Placental pericyte (primary cell): Measurements from ENCODE around the gene ITGA5. TPM values are rescaled to one million over a fixed set of nuclear protein-coding genes. Genes with fewer than 3 reads are reported as not detected.

ENCODE experiments used
- total RNA-seq: library from RNA; depleted of rRNA; stranded (reverse); fragments of >200 nt; gene quantifications from 2 replicates; pipeline ENCODE4 v1.2.3, GENCODE V29; 2012

ITGA5 gene
- 298 and 790 TPM in 2 replicates for total RNA-seq

GRCh38 chr12:54419088-54419887 is at the start of gene ITGA5:
TSS of gene ITGA5 (minus strand) at chr12:54419266. CDS start at chr12:54419198, 68 bp downstream.

DNA sequence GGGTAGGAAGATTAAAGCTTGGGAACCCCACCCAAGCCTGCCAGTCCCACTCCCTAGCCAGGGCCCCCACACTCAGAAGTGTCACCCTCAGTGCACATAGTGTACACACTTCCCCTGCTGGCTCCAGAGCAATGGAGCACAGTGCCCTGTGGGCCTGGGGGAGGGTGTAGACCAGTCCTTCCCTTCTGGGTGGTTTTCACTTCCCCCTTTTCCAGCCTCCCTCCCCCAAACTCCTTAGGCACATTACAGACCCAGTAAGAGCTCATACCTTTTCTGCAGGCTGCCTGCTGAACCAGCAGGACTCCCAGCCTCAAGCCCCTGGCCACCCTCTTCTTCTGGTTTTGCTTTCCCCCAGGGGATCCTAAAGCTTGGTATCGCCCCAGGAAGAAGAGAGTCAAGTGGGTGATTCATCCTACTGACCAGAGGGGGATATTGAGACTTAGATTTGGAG is 34.5 kb downstream of the ITGA5 start, which contains the start of gene ZNF385A:
Gene ZNF385A (minus strand): TSS at position 143 of the 451 bp plus-strand sequence. CDS start 219 bp downstream, outside the sequence.

GRCh38 chr12:54364413-54364812 is 54.7 kb downstream of the ITGA5 start, which contains the start of gene GPR84:
TSS of gene GPR84 (minus strand) at chr12:54364486. CDS start at chr12:54363851, 635 bp downstream.

Other genes starting within 250 kb of the ITGA5 start
- 23.9 and 33.8 TPM in 2 replicates for gene SMUG1, start 230.3 kb downstream of the ITGA5 start, total RNA-seq
- gene CBX5, start 139.1 kb downstream of the ITGA5 start, total RNA-seq: 19.9 and 116 TPM in 2 replicates
- gene HNRNPA1, start 138.5 kb downstream of the ITGA5 start, total RNA-seq: 312 and 533 TPM in 2 replicates
- 0.44 TPM in 1 of 2 replicates, not detected in the other for gene NFE2, start 118.3 kb downstream of the ITGA5 start, total RNA-seq
- 143 and 149 TPM in 2 replicates for gene COPZ1, start 94.1 kb downstream of the ITGA5 start, total RNA-seq
- gene GPR84, start 54.8 kb downstream of the ITGA5 start, total RNA-seq: not detected in 2 replicates
- gene ZNF385A, start 34.5 kb downstream of the ITGA5 start, total RNA-seq: 1.1 and 1.3 TPM in 2 replicates
- gene GTSF1, start 54.3 kb upstream of the ITGA5 start, total RNA-seq: 8.1 and 13.5 TPM in 2 replicates
- 0.14 TPM in 1 of 2 replicates, not detected in the other for gene NCKAP1L, start 78.5 kb upstream of the ITGA5 start, total RNA-seq
- not detected in 2 replicates for gene PDE1B, start 130.3 kb upstream of the ITGA5 start, total RNA-seq
- not detected in 2 replicates for gene PPP1R1A, start 169.4 kb upstream of the ITGA5 start, total RNA-seq
- gene LACRT, start 215.6 kb upstream of the ITGA5 start, total RNA-seq: not detected in 2 replicates
- gene DCD, start 229.1 kb upstream of the ITGA5 start, total RNA-seq: not detected in 2 replicates